Measurements from ENCODE around the gene DUSP8.

DUSP8 gene

DNA sequence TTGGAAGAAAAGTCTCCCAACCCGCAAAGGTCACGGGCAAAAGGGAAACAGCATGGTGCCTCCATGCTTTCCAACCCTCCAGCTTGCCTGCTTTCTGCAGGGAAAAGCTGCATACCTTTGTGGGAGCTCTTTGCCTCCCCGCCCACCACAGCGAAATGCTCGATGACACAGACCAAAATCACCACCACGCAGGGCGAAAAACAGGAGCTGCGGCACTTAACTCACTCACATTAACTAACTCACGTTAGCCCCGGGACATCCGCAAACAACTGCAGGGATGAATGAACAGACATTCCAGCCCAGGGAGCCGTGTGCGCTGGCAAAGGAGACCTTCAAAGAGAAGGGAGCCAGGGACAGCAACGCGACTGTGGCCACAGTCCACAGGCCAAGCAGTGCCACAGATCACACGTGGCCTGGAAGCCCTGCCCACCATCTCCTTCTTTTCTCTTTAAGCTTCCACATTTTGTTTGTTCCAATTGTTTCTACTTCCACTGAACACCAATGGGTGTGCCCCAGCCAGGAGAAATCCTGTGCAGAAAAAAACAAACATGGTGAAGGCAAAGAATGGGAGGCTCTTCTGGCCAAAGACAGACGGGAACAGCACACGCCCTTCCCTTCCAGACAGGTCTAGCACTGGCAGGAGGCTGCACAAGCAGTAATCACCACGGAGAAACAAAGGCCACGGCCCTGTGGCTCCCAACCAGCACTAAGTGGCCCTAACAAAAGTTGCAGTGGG, 39.3 kb downstream of the DUSP8 start:
- peaks cover 15% of the 10 kb centered on the region for H3K36me3 ChIP-seq (ENCODE audit: insufficient read depth, insufficient read length, low read length)
- no peak overlapping the region for H3K4me3 ChIP-seq (ENCODE audit: insufficient read length, low read depth)
- H3K4me1 ChIP-seq (ENCODE audit: insufficient read depth, insufficient read length), result peaks cover 18% of the 10 kb centered on the region
- no peak for TF ChIP-seq YY1 (IDR thresholded peaks at IDR 0.05; ENCODE audit: insufficient read depth, insufficient read length)
- TF ChIP-seq ZNF274 (IDR thresholded peaks at IDR 0.05; ENCODE audit: low read depth, low read length), result no peak
- no peak for TF ChIP-seq SUZ12 (IDR thresholded peaks at IDR 0.05; ENCODE audit: extremely low read depth, insufficient read depth, insufficient read length)
- peak overlapping the region; percentile 18 for H3K9ac ChIP-seq (ENCODE audit: insufficient read length, low read depth)
- H3K27me3 ChIP-seq (ENCODE audit: insufficient read depth, insufficient read length), result peaks cover 2% of the 10 kb centered on the region
- no peak for DNase-seq (ENCODE audit: low read depth, low spot score)
- H3K9me3 ChIP-seq (ENCODE audit: insufficient read depth, low read length), result no peaks in the 10 kb centered on the region

DNA sequence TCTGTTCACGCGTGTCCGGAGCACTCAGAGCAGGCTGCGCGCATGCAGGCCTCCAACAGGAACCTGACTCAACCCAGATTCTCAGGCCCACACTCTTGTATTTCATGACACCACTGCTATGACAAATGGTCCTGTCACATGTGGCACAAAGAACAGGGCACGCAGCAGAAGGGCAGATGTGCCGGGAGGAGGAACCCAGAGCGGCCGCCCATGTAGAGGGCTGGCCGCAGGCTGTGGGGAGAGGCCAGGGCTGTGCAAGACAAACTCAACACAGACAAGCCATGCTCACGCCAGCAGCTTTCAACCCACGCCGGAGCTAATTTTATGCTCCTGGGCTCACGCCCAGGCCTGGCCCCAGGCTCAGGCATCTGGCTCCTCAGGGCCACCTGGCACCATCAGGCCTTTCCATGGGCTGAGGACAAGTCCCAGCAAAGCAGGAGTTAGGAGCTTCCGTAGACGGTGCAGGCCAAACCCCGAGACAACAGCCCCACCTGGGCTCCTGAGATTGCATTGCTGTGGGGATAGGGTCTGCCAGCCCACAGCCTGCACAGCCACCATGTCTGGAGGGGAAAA, 40.0 kb downstream of the DUSP8 start:
- TF ChIP-seq YY1 (IDR thresholded peaks at IDR 0.05; ENCODE audit: insufficient read depth, insufficient read length) (no peak), SUZ12 (IDR thresholded peaks at IDR 0.05; ENCODE audit: extremely low read depth, insufficient read depth, insufficient read length) (no peak), ZNF274 (IDR thresholded peaks at IDR 0.05; ENCODE audit: low read depth, low read length) (no peak)
- H3K9ac ChIP-seq (ENCODE audit: insufficient read length, low read depth), result peak overlapping the region; percentile 18
- no peak for DNase-seq (ENCODE audit: low read depth, low spot score)
- H3K9me3 ChIP-seq (ENCODE audit: insufficient read depth, low read length), result no peaks in the 10 kb centered on the region
- no peaks in the 10 kb centered on the region for H3K27me3 ChIP-seq (ENCODE audit: insufficient read depth, insufficient read length)
- peaks cover 15% of the 10 kb centered on the region for H3K36me3 ChIP-seq (ENCODE audit: insufficient read depth, insufficient read length, low read length)
- H3K4me1 ChIP-seq (ENCODE audit: insufficient read depth, insufficient read length), result peaks cover 18% of the 10 kb centered on the region
- no peak overlapping the region for H3K4me3 ChIP-seq (ENCODE audit: insufficient read length, low read depth)

DNA sequence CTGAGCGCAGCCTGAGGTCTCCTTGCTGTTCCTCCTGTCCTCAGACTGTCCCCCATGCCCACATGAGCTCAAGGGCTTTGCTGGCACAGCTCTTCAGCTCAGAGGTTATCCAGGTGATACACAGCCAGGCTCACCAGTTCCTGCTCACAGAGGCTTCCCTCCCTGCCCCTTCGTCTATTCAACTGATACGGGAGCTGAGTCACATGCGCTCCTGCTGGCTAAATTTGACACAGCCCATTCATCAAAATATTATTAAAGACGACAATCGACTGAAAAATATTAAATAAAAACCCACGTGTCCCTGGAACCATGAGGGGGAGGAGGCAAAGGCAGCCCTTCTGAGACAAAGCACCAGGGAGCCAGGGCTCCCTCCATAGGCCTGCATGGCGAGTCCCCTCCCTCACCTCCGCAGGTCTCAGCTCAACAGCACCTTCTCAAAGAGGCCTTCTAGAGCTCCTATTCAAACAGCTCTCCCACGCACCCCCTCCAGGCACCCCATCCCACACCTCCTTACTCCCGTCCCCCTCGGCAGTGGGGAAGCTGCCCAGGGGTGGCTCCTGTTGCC, 40.5 kb downstream of the DUSP8 start:
- H3K4me3 ChIP-seq (ENCODE audit: insufficient read length, low read depth), result no peak overlapping the region
- no peak overlapping the region for H3K9ac ChIP-seq (ENCODE audit: insufficient read length, low read depth)
- peaks cover 18% of the 10 kb centered on the region for H3K4me1 ChIP-seq (ENCODE audit: insufficient read depth, insufficient read length)
- no peaks in the 10 kb centered on the region for H3K27me3 ChIP-seq (ENCODE audit: insufficient read depth, insufficient read length)
- H3K9me3 ChIP-seq (ENCODE audit: insufficient read depth, low read length), result no peaks in the 10 kb centered on the region
- no peak for DNase-seq (ENCODE audit: low read depth, low spot score)
- H3K36me3 ChIP-seq (ENCODE audit: insufficient read depth, insufficient read length, low read length), result peaks cover 15% of the 10 kb centered on the region
- TF ChIP-seq ZNF274 (IDR thresholded peaks at IDR 0.05; ENCODE audit: low read depth, low read length) (no peak), YY1 (IDR thresholded peaks at IDR 0.05; ENCODE audit: insufficient read depth, insufficient read length) (no peak), SUZ12 (IDR thresholded peaks at IDR 0.05; ENCODE audit: extremely low read depth, insufficient read depth, insufficient read length) (no peak)

DNA sequence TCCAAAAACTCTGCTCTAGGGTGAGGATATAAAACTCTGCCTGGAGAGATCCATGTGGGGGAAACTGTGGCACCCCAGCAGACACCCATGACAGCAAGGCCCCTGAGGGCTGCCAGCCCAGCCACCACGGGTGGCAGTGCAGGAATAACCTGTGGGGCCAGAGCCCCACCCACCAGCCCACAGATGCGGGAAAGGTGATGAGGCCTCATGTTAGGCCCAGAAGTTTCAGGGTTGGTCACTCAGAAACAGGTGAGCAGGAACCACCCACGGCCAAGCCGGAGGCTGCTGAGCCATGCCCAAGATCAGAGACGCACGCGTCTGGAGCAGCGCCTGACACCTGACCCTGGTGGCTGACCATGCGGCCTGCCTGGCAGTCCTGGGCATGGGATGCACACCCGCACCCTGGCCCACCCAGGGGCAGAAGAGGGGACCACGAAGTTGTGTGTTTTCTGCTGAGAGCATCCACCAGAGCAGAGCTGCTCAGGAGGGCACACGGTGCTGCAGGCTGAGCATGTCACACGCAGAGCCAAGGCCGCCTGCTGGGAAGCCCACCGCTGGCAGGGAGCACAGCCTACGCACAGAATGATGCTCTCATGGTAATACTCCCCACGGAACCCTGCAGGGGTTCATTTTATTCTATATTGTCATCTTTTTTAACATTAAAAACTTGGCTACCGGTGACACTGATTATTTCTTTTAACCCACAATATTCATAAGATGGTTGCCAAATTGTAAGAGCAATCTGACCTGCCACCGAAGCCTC, 41.2 kb downstream of the DUSP8 start:
- Histone ChIP-seq H3K36me3 (ENCODE audit: insufficient read depth, insufficient read length, low read length) (peaks cover 13% of the 10 kb centered on the region), H3K4me1 (ENCODE audit: insufficient read depth, insufficient read length) (peaks cover 18% of the 10 kb centered on the region), H3K27me3 (ENCODE audit: insufficient read depth, insufficient read length) (no peaks in the 10 kb centered on the region), H3K4me3 (ENCODE audit: insufficient read length, low read depth) (no peak overlapping the region), H3K9ac (ENCODE audit: insufficient read length, low read depth) (no peak overlapping the region), H3K9me3 (ENCODE audit: insufficient read depth, low read length) (no peaks in the 10 kb centered on the region)
- no peak for DNase-seq (ENCODE audit: low read depth, low spot score)
- no peak for TF ChIP-seq ZNF274 (IDR thresholded peaks at IDR 0.05; ENCODE audit: low read depth, low read length)
- TF ChIP-seq YY1 (IDR thresholded peaks at IDR 0.05; ENCODE audit: insufficient read depth, insufficient read length), result no peak
- no peak for TF ChIP-seq SUZ12 (IDR thresholded peaks at IDR 0.05; ENCODE audit: extremely low read depth, insufficient read depth, insufficient read length)

DNA sequence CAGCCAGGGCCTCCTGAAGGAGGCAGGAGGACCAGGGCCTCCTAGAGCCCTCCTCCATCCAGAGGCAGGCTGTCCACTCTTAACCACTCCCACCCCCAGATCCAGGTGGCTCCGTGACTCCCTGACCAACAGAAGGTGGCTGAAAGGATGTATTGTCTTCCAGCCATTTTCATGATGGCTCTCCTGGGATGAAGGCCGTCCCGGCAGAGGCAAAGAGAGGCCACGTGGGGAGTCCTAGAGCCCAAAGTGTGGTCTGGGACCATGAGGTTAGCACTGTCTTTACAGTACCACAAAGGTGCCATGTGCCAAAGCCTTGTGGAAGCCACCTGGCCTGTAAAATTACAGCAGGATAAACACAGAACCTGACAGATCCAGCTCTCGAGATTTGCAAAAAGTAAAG, 42.3 kb downstream of the DUSP8 start:
- peaks cover 7% of the 10 kb centered on the region for H3K36me3 ChIP-seq (ENCODE audit: insufficient read depth, insufficient read length, low read length)
- no peaks in the 10 kb centered on the region for H3K27me3 ChIP-seq (ENCODE audit: insufficient read depth, insufficient read length)
- DNase-seq (ENCODE audit: low read depth, low spot score), result no peak
- H3K4me1 ChIP-seq (ENCODE audit: insufficient read depth, insufficient read length), result peaks cover 14% of the 10 kb centered on the region
- H3K4me3 ChIP-seq (ENCODE audit: insufficient read length, low read depth), result no peak overlapping the region
- H3K9me3 ChIP-seq (ENCODE audit: insufficient read depth, low read length), result no peaks in the 10 kb centered on the region
- no peak for TF ChIP-seq YY1 (IDR thresholded peaks at IDR 0.05; ENCODE audit: insufficient read depth, insufficient read length)
- no peak for TF ChIP-seq SUZ12 (IDR thresholded peaks at IDR 0.05; ENCODE audit: extremely low read depth, insufficient read depth, insufficient read length)
- TF ChIP-seq ZNF274 (IDR thresholded peaks at IDR 0.05; ENCODE audit: low read depth, low read length), result no peak
- no peak overlapping the region for H3K9ac ChIP-seq (ENCODE audit: insufficient read length, low read depth)

DNA sequence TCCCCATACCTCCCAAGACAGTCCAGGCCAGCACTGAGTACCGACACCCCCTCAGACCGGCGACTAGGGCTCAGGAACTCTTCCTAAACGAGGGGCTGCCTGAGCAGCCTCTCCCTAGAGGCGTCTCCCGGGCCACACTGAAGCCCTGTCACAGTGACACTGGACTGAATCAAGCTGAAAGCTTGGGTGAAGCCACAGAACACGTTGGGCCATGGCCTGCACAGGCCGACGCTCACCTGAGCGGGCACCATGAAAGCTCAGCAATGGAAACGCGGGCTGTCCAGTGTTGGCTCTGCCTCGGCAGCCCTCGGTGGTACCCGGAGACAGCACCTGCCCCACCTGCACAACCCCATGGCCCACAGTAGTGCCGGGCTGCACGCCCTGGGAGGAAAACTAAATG, 42.8 kb downstream of the DUSP8 start:
- TF ChIP-seq ZNF274 (IDR thresholded peaks at IDR 0.05; ENCODE audit: low read depth, low read length), result no peak
- no peak for TF ChIP-seq YY1 (IDR thresholded peaks at IDR 0.05; ENCODE audit: insufficient read depth, insufficient read length)
- TF ChIP-seq SUZ12 (IDR thresholded peaks at IDR 0.05; ENCODE audit: extremely low read depth, insufficient read depth, insufficient read length), result no peak
- no peak overlapping the region for H3K9ac ChIP-seq (ENCODE audit: insufficient read length, low read depth)
- H3K4me3 ChIP-seq (ENCODE audit: insufficient read length, low read depth), result no peak overlapping the region
- peaks cover 2% of the 10 kb centered on the region for H3K36me3 ChIP-seq (ENCODE audit: insufficient read depth, insufficient read length, low read length)
- peaks cover 10% of the 10 kb centered on the region for H3K4me1 ChIP-seq (ENCODE audit: insufficient read depth, insufficient read length)
- DNase-seq (ENCODE audit: low read depth, low spot score), result no peak
- no peaks in the 10 kb centered on the region for H3K9me3 ChIP-seq (ENCODE audit: insufficient read depth, low read length)
- no peaks in the 10 kb centered on the region for H3K27me3 ChIP-seq (ENCODE audit: insufficient read depth, insufficient read length)

DNA sequence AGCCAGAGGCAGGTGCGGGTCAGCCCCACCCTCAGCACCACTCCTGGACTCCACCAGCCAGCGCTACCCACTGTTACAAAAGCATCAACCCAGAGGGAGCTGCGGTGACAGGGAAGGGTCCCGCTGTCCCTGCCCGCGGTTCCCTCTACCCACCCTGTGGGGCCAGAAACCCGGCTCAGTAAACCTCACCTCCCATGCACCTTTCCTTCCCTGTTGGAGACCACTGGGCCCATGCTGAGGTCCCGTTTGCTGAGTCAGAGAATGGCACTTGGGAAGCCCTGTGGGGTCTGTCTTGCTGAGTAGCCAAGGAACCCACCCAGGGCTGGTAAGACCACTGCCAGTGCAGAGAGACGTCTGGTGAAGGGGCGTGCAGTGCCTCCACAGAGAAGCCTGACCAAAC, 43.4 kb downstream of the DUSP8 start:
- TF ChIP-seq ZNF274 (IDR thresholded peaks at IDR 0.05; ENCODE audit: low read depth, low read length), result no peak
- no peak for TF ChIP-seq SUZ12 (IDR thresholded peaks at IDR 0.05; ENCODE audit: extremely low read depth, insufficient read depth, insufficient read length)
- no peak for TF ChIP-seq YY1 (IDR thresholded peaks at IDR 0.05; ENCODE audit: insufficient read depth, insufficient read length)
- Histone ChIP-seq H3K27me3 (ENCODE audit: insufficient read depth, insufficient read length) (no peaks in the 10 kb centered on the region), H3K9ac (ENCODE audit: insufficient read length, low read depth) (no peak overlapping the region), H3K4me3 (ENCODE audit: insufficient read length, low read depth) (no peak overlapping the region), H3K9me3 (ENCODE audit: insufficient read depth, low read length) (no peaks in the 10 kb centered on the region), H3K36me3 (ENCODE audit: insufficient read depth, insufficient read length, low read length) (no peaks in the 10 kb centered on the region), H3K4me1 (ENCODE audit: insufficient read depth, insufficient read length) (peaks cover 10% of the 10 kb centered on the region)
- DNase-seq (ENCODE audit: low read depth, low spot score), result no peak
